ACHN (cell line): ENCODE measurements around the gene KCNQ5.
A peak's percentile ranks its signal among the peaks of the same experiment; 100 is the strongest.
"Not testable (repeated sequence)": the region's sequence is repeated elsewhere in the genome, so short reads cannot be mapped to it uniquely, and the experiment has no call there.

Experiments
- DNase-seq: peaks from one replicate; pipeline ENCODE4 v3.0.0-alpha.2; 2015
- in situ Hi-C: cut with HindIII; loops from 2 replicates; pipeline ENCODE4 v1.10.0; 2017; ENCODE audit warnings: low sequenced_read_pairs, low pct_ligation_motif_present, low pct_unique_long_range_greater_than_20kb

KCNQ5 gene

GRCh38 chr6:73200735-73201134 is 578.9 kb downstream of the KCNQ5 start:
- in situ Hi-C loops: no loop called here
- no peak for DNase-seq

GRCh38 chr6:73203098-73203497 is 581.2 kb downstream of the KCNQ5 start:
- no peak for DNase-seq
- in situ Hi-C loops: no loop called here

GRCh38 chr6:73204252-73204651 is 582.4 kb downstream of the KCNQ5 start:
- no peak for DNase-seq
- in situ Hi-C loops: no loop called here

- in situ Hi-C loops: no loop called here
- no peak for DNase-seq
Observed at GRCh38 chr6:73207221-73207837, 585.5 kb downstream of the KCNQ5 start.

- DNase-seq: no peak
- in situ Hi-C loops: no loop called here
Observed at GRCh38 chr6:73209117-73209516, 587.3 kb downstream of the KCNQ5 start.

- no peak for DNase-seq
- in situ Hi-C loops: no loop called here
Observed at GRCh38 chr6:73216859-73217258, 595.0 kb downstream of the KCNQ5 start.

DNA sequence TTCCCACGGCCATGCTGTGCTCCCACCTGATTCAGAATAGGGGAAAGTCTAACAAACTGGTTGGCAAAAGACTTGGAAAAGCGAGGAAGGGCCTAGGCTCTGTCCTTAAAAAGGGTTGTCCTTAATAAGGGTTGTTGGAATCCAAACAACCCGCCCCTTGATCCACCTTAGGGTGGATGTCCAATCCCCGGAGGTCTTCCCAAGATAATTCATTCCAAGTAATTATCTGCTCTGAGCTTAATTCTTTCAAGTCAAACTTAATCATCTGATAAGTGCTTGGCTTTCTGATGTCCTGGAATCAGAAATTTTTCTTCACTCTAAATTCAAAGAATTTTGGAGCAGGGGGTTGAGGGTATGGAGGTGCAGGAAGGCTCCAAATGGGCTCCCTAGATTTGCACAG is 603.5 kb downstream of the KCNQ5 start, which contains the start of gene KHDC1L:
Gene KHDC1L (minus strand): TSS at position 101 of the 400 bp plus-strand sequence. CDS start 88 bp downstream, at position 13.
- in situ Hi-C loops: no loop called here
- no peak for DNase-seq

DNA sequence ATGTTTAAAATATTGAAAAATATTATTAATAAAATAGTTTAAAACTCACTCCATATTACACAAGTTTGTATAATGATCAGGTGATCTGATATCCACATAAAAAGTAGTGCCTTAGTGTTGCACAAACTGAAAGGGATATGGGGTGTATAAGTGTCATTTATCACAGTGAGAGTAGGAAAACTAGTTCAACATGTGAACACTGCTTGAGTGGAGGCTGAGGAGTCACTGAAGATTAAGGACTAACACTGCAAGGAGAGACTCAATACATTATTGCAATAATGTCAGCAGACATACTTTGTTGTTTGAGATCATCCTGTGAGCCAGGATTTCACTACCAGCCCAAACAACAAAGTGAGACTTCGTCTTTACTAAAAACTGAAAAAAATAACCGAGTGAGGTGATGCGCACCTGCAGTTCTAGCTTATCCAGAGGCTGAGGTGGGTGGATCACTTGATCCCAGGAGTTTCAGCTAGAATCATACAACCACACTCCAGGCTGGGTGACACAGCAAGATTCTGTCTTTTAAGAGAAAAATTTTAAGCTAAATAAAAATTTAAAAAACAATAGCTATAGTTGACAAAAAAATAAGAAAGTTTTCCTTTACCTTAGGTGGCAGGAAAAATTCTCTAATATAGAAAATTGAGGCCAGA is 605.9 kb downstream of the KCNQ5 start:
- no peak for DNase-seq
- in situ Hi-C loops: no loop called here

- no peak for DNase-seq
- in situ Hi-C loops: no loop called here
Observed at GRCh38 chr6:73231986-73232391, 610.1 kb downstream of the KCNQ5 start.

GRCh38 chr6:73233048-73233447 is 611.2 kb downstream of the KCNQ5 start:
- in situ Hi-C loops: no loop called here

DNA sequence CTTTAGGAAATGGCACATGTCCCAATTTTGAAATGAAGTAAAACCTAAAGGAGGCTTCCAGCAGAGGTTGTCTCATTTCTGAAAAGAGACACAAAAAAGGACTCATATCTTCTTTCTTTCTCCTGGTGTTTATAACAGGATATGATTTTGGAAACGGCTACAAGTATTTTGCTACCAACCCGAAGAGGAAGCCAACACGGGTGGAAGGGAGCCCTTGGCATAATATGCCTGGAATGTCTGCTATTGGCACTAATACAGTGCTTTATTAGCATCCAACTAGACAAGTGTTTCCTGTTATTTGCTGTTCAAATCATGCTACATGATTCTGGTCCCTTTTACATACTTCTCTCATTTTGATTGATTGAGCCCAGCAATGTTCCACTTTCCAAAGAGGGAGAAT is 612.1 kb downstream of the KCNQ5 start:
- DNase-seq, in situ Hi-C loops: not testable (repeated sequence)

More at GRCh38 chr6:73233048-73233447, 611.2 kb downstream of the KCNQ5 start:
- DNase-seq: no peak

GRCh38 chr6:73234733-73235132 is 612.9 kb downstream of the KCNQ5 start:
- no peak for DNase-seq
- in situ Hi-C loops: no loop called here

- in situ Hi-C loops: no loop called here
- DNase-seq: peak; percentile 10
Observed at GRCh38 chr6:73236144-73236750, 614.4 kb downstream of the KCNQ5 start.

GRCh38 chr6:73240730-73241129 is 618.9 kb downstream of the KCNQ5 start:
- no peak for DNase-seq
- in situ Hi-C loops: no loop called here

DNA sequence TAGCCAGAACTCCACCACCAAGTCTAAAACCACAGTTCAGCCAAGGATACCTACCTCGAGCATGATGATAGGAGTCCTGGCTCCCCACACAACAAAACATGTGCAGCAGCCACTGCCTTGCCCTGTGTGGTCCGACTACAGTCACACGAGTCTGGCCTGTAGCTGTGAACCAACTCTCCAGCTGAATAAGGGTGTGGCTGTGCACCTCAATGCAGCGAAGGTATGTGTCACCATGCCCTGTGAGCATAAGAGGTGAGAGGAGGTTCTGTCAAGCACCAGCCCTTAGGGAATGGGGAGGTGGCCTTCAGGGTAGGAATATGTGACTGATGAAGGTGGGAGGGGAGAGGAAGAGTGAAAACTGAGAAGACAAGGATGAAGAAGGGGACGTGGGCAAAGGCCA is 620.1 kb downstream of the KCNQ5 start:
- no peak for DNase-seq
- in situ Hi-C loops: no loop called here
